CD14-positive monocyte (primary cell): ENCODE measurements around the gene ATAD2B. TPM values are rescaled to one million over a fixed set of nuclear protein-coding genes. Genes with fewer than 3 reads are reported as not detected.

ENCODE experiments used
- DNase-seq, 3 donors: peaks; one replicate each; pipeline ENCODE4 v3.0.0-alpha.2; 2011 to 2022
- H2AFZ ChIP-seq: 2 replicates; pipeline ENCODE4 v1.6.0; 2012; ENCODE audit warnings: mild to moderate bottlenecking, low read depth, low read length, inconsistent platforms; ENCODE audit not compliant: insufficient read depth, poor library complexity, severe bottlenecking
- H3K27ac ChIP-seq, 2 donors: 1 replicate in 1 of 2; 2 replicates in 1 of 2; pipeline ENCODE4 v1.5.1; 2012 to 2013; ENCODE audit warnings: low read length in 2 of 2, control low read depth in 1 of 2, inconsistent platforms in 1 of 2, low read depth in 1 of 2, mild to moderate bottlenecking in 1 of 2
- H3K27me3 ChIP-seq, 2 donors: one replicate each; pipeline versions ENCODE4 v1.6.0 to v1.6.1; 2011 to 2013; ENCODE audit warnings: low read length in 2 of 2; ENCODE audit not compliant: control insufficient read depth in 2 of 2, insufficient read depth in 2 of 2
- H3K36me3 ChIP-seq, 2 donors: replicated peaks in 1 of 2; 1 replicate in 1 of 2; 2 replicates in 1 of 2; pipeline versions ENCODE4 v1.5.1 to v1.6.1; 2012 to 2013; ENCODE audit warnings: low read length in 2 of 2, control low read depth in 1 of 2, inconsistent platforms in 1 of 2, mild to moderate bottlenecking in 1 of 2; ENCODE audit not compliant: insufficient read depth in 2 of 2, control insufficient read depth in 1 of 2
- H3K4me1 ChIP-seq, 2 donors: 1 replicate in 1 of 2; 2 replicates in 1 of 2; pipeline versions ENCODE4 v1.5.1 to v1.6.1; 2012 to 2013; ENCODE audit warnings: low read length in 2 of 2, control low read depth in 1 of 2, inconsistent platforms in 1 of 2, mild to moderate bottlenecking in 1 of 2, moderate library complexity in 1 of 2; ENCODE audit not compliant: insufficient read depth in 2 of 2, control insufficient read depth in 1 of 2
- H3K4me2 ChIP-seq: replicated peaks from 2 replicates; pipeline ENCODE3; 2012; ENCODE audit warnings: low read length, moderate library complexity, mild to moderate bottlenecking; ENCODE audit not compliant: poor library complexity, severe bottlenecking; ENCODE audit errors: extremely low read depth
- H3K4me3 ChIP-seq, 3 experiments: fragments of 200-600 bp in 1 of 3; sonication (generic) in 1 of 3; replicated peaks in 1 of 3; 1 replicate in 2 of 3; 2 replicates in 1 of 3; pipeline ENCODE4 v1.5.1; 2011 to 2013; ENCODE audit warnings: low read length in 3 of 3, mild to moderate bottlenecking in 3 of 3, control low read depth in 2 of 3, low read depth in 2 of 3, inconsistent platforms in 1 of 3, moderate library complexity in 1 of 3
- H3K79me2 ChIP-seq: 2 replicates; pipeline ENCODE4 v1.6.0; 2012; ENCODE audit warnings: mild to moderate bottlenecking, control low read depth, inconsistent platforms, low read length, moderate library complexity; ENCODE audit not compliant: insufficient read depth
- H3K9ac ChIP-seq: 2 replicates; pipeline ENCODE4 v1.6.0; 2017; ENCODE audit warnings: low read length, mild to moderate bottlenecking; ENCODE audit not compliant: insufficient read depth, poor library complexity, severe bottlenecking
- H3K9me3 ChIP-seq, 2 donors: replicated peaks in 1 of 2; 1 replicate in 1 of 2; 2 replicates in 1 of 2; pipeline versions ENCODE4 v1.5.1 to v1.6.1; 2012 to 2013; ENCODE audit warnings: low read length in 2 of 2, control low read depth in 1 of 2; ENCODE audit not compliant: control insufficient read depth in 1 of 2, insufficient read depth in 1 of 2
- H4K20me1 ChIP-seq: 2 replicates; pipeline ENCODE4 v1.6.0; 2012; ENCODE audit warnings: mild to moderate bottlenecking, low read length, control low read depth, moderate library complexity; ENCODE audit not compliant: insufficient read depth
- H3K27ac Mint-ChIP-seq, 7 donors: one replicate each; pipeline ENCODE4 v1.8.0; 2020; ENCODE audit warnings: mild to moderate bottlenecking in 7 of 7, mixed read lengths in 7 of 7, moderate library complexity in 6 of 7, inconsistent platforms in 2 of 7
- H3K27me3 Mint-ChIP-seq, 3 donors: one replicate each; pipeline ENCODE4 v1.8.0; 2021 to 2022; ENCODE audit warnings: low read depth in 3 of 3, mild to moderate bottlenecking in 3 of 3, mixed read lengths in 3 of 3, moderate library complexity in 3 of 3, inconsistent platforms in 1 of 3
- H3K36me3 Mint-ChIP-seq, 2 donors: one replicate each; pipeline ENCODE4 v1.8.0; 2020; ENCODE audit warnings: mixed read lengths in 2 of 2, inconsistent platforms in 1 of 2, mild to moderate bottlenecking in 1 of 2
- H3K4me1 Mint-ChIP-seq: one replicate; pipeline ENCODE4 v1.8.0; 2020; ENCODE audit warnings: mild to moderate bottlenecking, mixed read lengths
- H3K4me3 Mint-ChIP-seq, 2 donors: one replicate each; pipeline ENCODE4 v1.8.0; 2020; ENCODE audit warnings: mild to moderate bottlenecking in 2 of 2, mixed read lengths in 2 of 2, moderate library complexity in 1 of 2
- H3K9me3 Mint-ChIP-seq, 7 donors: one replicate each; pipeline ENCODE4 v1.8.0; 2020 to 2022; ENCODE audit warnings: mixed read lengths in 7 of 7, mild to moderate bottlenecking in 6 of 7, moderate library complexity in 6 of 7, inconsistent platforms in 2 of 7
- CTCF ChIP-seq: fragments of 200-600 bp; IDR thresholded peaks from one replicate; pipeline ENCODE4 v1.8.0; 2022; ENCODE audit warnings: antibody characterized with exemption, mild to moderate bottlenecking
- WGBS: methylation state at CpG from one replicate; pipeline ENCODE4 v1.1.5; 2013; ENCODE audit warnings: missing lambda C conversion rate; ENCODE audit not compliant: insufficient coverage; 5-methylcytosine and 5-hydroxymethylcytosine counted together
- intact Hi-C, 2 donors: fragments of 100-400 bp; cut with micrococcal nuclease; formaldehyde crosslinking; loops; one replicate each; pipeline versions ENCODE4 v1.15.0 to v1.15.1; 2023
- polyA plus RNA-seq, 3 donors: library from polyadenylated mRNA; depleted of rRNA in 1 of 3; unstranded in 2 of 3; stranded (reverse) in 1 of 3; fragments of 300-500 nt in 2 of 3; fragments of >200 nt in 1 of 3; fragmentation: Illumina TruSeq in 2 of 3; gene quantifications; 1 replicate in 2 of 3; 2 replicates in 1 of 3; pipeline ENCODE4 v1.2.3, GENCODE V29; 2012 to 2021

The ATAD2B gene
- polyA plus RNA-seq, 3 donors = 4.9 to 12.1 (median 7.2) TPM

GRCh38 chr2:23809150-23809549 lies 117.8 kb downstream of the ATAD2B start:
- H3K27ac Mint-ChIP-seq = no peak overlapping the region
- peaks cover 48 to 75% of the 10 kb centered on the region in 2 donors for H3K36me3 ChIP-seq
- H2AFZ ChIP-seq = no peak overlapping the region
- H3K9me3 Mint-ChIP-seq = no peaks in the 10 kb centered on the region
- H3K27me3 Mint-ChIP-seq = no peaks in the 10 kb centered on the region
- peaks cover 46 to 65% of the 10 kb centered on the region in 2 donors for H3K36me3 Mint-ChIP-seq
- H3K27ac ChIP-seq = no peak overlapping the region
- no peak for TF ChIP-seq CTCF
- WGBS = no CpG with 5 or more reads among the region's 1 CpG
- H3K27me3 ChIP-seq = no peaks in the 10 kb centered on the region
- no peaks in the 10 kb centered on the region for H3K4me1 Mint-ChIP-seq
- no peaks in the 10 kb centered on the region for H3K79me2 ChIP-seq
- no peak overlapping the region for H3K4me2 ChIP-seq
- no peak for DNase-seq
- no peaks in the 10 kb centered on the region for H3K4me1 ChIP-seq
- H4K20me1 ChIP-seq = no peaks in the 10 kb centered on the region
- intact Hi-C loops = no loop called here
- no peak overlapping the region for H3K9ac ChIP-seq
- H3K4me3 Mint-ChIP-seq = no peak overlapping the region
- H3K4me3 ChIP-seq = no peak overlapping the region
- H3K9me3 ChIP-seq = no peaks in the 10 kb centered on the region

GRCh38 chr2:23806665-23807249 lies 120.2 kb downstream of the ATAD2B start:
- H3K36me3 Mint-ChIP-seq = peaks cover 43 to 56% of the 10 kb centered on the region in 2 donors
- no peak for DNase-seq
- intact Hi-C loops = no loop called here

More at GRCh38 chr2:23806665-23807249, 120.2 kb downstream of the ATAD2B start:
- H3K4me3 ChIP-seq = no peak overlapping the region
- H3K27me3 Mint-ChIP-seq = no peaks in the 10 kb centered on the region
- peaks cover 1% of the 10 kb centered on the region for H3K4me1 Mint-ChIP-seq
- H3K36me3 ChIP-seq = peaks cover 48 to 76% of the 10 kb centered on the region in 2 donors
- H2AFZ ChIP-seq = no peak overlapping the region
- H3K9me3 ChIP-seq = no peaks in the 10 kb centered on the region
- no peak overlapping the region for H3K9ac ChIP-seq
- no peak overlapping the region for H3K27ac Mint-ChIP-seq
- H3K79me2 ChIP-seq = no peaks in the 10 kb centered on the region
- no peaks in the 10 kb centered on the region for H3K27me3 ChIP-seq
- no peaks in the 10 kb centered on the region for H4K20me1 ChIP-seq
- H3K4me2 ChIP-seq = no peak overlapping the region
- no peaks in the 10 kb centered on the region for H3K9me3 Mint-ChIP-seq
- WGBS = no CpG with 5 or more reads among the region's 1 CpG
- H3K27ac ChIP-seq = no peak overlapping the region
- H3K4me3 Mint-ChIP-seq = no peak overlapping the region
- peaks cover 0 to 2% of the 10 kb centered on the region in 2 donors for H3K4me1 ChIP-seq
- TF ChIP-seq CTCF = no peak
